Vagina (tissue), 2 donors: Measurements from ENCODE around the gene RASGEF1C. TPM values are rescaled to one million over a fixed set of nuclear protein-coding genes. Genes with fewer than 3 reads are reported as not detected.

Source experiments
- DNase-seq, 2 donors: peaks; one replicate each; pipeline ENCODE4 v3.0.0-alpha.2; 2017; ENCODE audit errors: extremely low spot score in 2 of 2
- H3K27ac ChIP-seq: fragments of 200-600 bp; sonication (generic); one replicate; pipeline ENCODE4 v1.5.1; 2019
- H3K27me3 ChIP-seq: fragments of 200-600 bp; sonication (generic); one replicate; pipeline ENCODE4 v1.5.1; 2019
- H3K36me3 ChIP-seq, 2 donors: fragments of 200-600 bp; sonication (generic); one replicate each; pipeline ENCODE4 v1.5.1; 2017 to 2019
- H3K4me1 ChIP-seq: fragments of 200-600 bp; sonication (generic); one replicate; pipeline ENCODE4 v1.5.1; 2019
- H3K4me3 ChIP-seq, 2 donors: fragments of 200-600 bp; sonication (generic); 1 replicate in 1 of 2; 2 replicates in 1 of 2; pipeline ENCODE4 v1.5.1; 2016 to 2019
- H3K9me3 ChIP-seq: fragments of 200-600 bp; sonication (generic); one replicate; pipeline ENCODE4 v1.5.1; 2019
- CTCF ChIP-seq, 3 experiments: fragments of 450-650 bp in 2 of 3; fragments of 200-600 bp in 1 of 3; sonication (generic) in 1 of 3; IDR thresholded peaks; one replicate each; pipeline ENCODE4 v1.5.1; 2017 to 2019; ENCODE audit warnings: antibody characterized with exemption in 3 of 3, mild to moderate bottlenecking in 2 of 3, moderate library complexity in 2 of 3
- POLR2A ChIP-seq, 2 donors: fragments of 450-650 bp; IDR thresholded peaks; one replicate each; pipeline ENCODE4 v1.6.1; 2017; ENCODE audit warnings: antibody characterized with exemption in 2 of 2, mild to moderate bottlenecking in 2 of 2, moderate library complexity in 2 of 2
- POLR2AphosphoS5 ChIP-seq, 2 donors: sonication (generic); formaldehyde crosslinking; IDR thresholded peaks; one replicate each; pipeline ENCODE4 v1.9.0; 2017; ENCODE audit warnings: antibody characterized with exemption in 2 of 2, mild to moderate bottlenecking in 2 of 2, low read depth in 1 of 2; ENCODE audit not compliant: insufficient read depth in 1 of 2
- intact Hi-C: fragments of 100-400 bp; cut with DNase I; formaldehyde crosslinking; loops from one replicate; pipeline ENCODE4 v1.15.1; 2023
- total RNA-seq: library from RNA; depleted of rRNA; stranded (reverse); fragments of >200 nt; gene quantifications from one replicate; pipeline ENCODE4 v1.2.3, GENCODE V29; 2016

Gene RASGEF1C
- total RNA-seq, 1 donor from 2014 or later = 2.5 TPM

GRCh38 chr5:180133060-180133459 lies 76.0 kb downstream of the RASGEF1C start:
- intact Hi-C loops = no loop called here
- no peaks in the 10 kb centered on the region for H3K4me1 ChIP-seq
- no peak overlapping the region for H3K27ac ChIP-seq
- peak in 1 of 2 donors; percentile 32 for DNase-seq
- no peak overlapping the region for H3K4me3 ChIP-seq
- no peaks in the 10 kb centered on the region for H3K9me3 ChIP-seq
- H3K27me3 ChIP-seq = no peaks in the 10 kb centered on the region
- H3K36me3 ChIP-seq = no peaks in the 10 kb centered on the region
- TF ChIP-seq POLR2A (IDR thresholded peaks at IDR 0.05) (no peak), POLR2AphosphoS5 (IDR thresholded peaks at IDR 0.05; ENCODE audit: insufficient read depth in 1 of 2, low read depth in 1 of 2) (no peak), CTCF (IDR thresholded peaks at IDR 0.05) (no peak)

GRCh38 chr5:180130876-180131740 lies 77.9 kb downstream of the RASGEF1C start:
- H3K4me3 ChIP-seq = no peak overlapping the region
- H3K27me3 ChIP-seq = no peaks in the 10 kb centered on the region
- no peak overlapping the region for H3K27ac ChIP-seq
- no peaks in the 10 kb centered on the region for H3K4me1 ChIP-seq
- intact Hi-C loops = no loop called here
- no peaks in the 10 kb centered on the region for H3K9me3 ChIP-seq
- H3K36me3 ChIP-seq = no peaks in the 10 kb centered on the region
- DNase-seq = peak in 1 of 2 donors; percentile 79
- TF ChIP-seq POLR2AphosphoS5 (IDR thresholded peaks at IDR 0.05; ENCODE audit: insufficient read depth in 1 of 2, low read depth in 1 of 2) = no peak
- no peak for TF ChIP-seq CTCF (IDR thresholded peaks at IDR 0.05)
- TF ChIP-seq POLR2A (IDR thresholded peaks at IDR 0.05) = no peak

GRCh38 chr5:180130291-180130869 lies 78.6 kb downstream of the RASGEF1C start:
- peak in 1 of 2 donors; percentile 52 for DNase-seq
- intact Hi-C loops = no loop called here
- Histone ChIP-seq H3K4me1 (no peaks in the 10 kb centered on the region), H3K4me3 (no peak overlapping the region), H3K27ac (no peak overlapping the region), H3K36me3 (no peaks in the 10 kb centered on the region), H3K27me3 (no peaks in the 10 kb centered on the region), H3K9me3 (no peaks in the 10 kb centered on the region)
- TF ChIP-seq POLR2A (IDR thresholded peaks at IDR 0.05) (no peak), POLR2AphosphoS5 (IDR thresholded peaks at IDR 0.05; ENCODE audit: insufficient read depth in 1 of 2, low read depth in 1 of 2) (no peak), CTCF (IDR thresholded peaks at IDR 0.05) (no peak)

GRCh38 chr5:180129291-180130190 lies 79.5 kb downstream of the RASGEF1C start:
- no peak overlapping the region for H3K4me3 ChIP-seq
- H3K9me3 ChIP-seq = no peaks in the 10 kb centered on the region
- intact Hi-C loops = no loop called here
- DNase-seq = peak in 1 of 2 donors; percentile 44
- no peaks in the 10 kb centered on the region for H3K27me3 ChIP-seq
- TF ChIP-seq POLR2A (IDR thresholded peaks at IDR 0.05) (no peak), POLR2AphosphoS5 (IDR thresholded peaks at IDR 0.05; ENCODE audit: insufficient read depth in 1 of 2, low read depth in 1 of 2) (no peak), CTCF (IDR thresholded peaks at IDR 0.05) (no peak)
- no peak overlapping the region for H3K27ac ChIP-seq
- no peaks in the 10 kb centered on the region for H3K4me1 ChIP-seq
- no peaks in the 10 kb centered on the region for H3K36me3 ChIP-seq
